Aorta (tissue), 5 donors: ENCODE measurements around the gene FAM117A. TPM values are rescaled to one million over a fixed set of nuclear protein-coding genes. Genes with fewer than 3 reads are reported as not detected.

ENCODE experiments used
- ATAC-seq: fragments of 200-7000 bp; cut with Tn5 transposase; one replicate; pipeline ENCODE4 v1.9.1; 2022; ENCODE audit warnings: moderate library complexity; ENCODE audit not compliant: low FRiP score
- DNase-seq, 2 donors: peaks; one replicate each; pipeline ENCODE4 v3.0.0-alpha.2; 2020
- H3K27ac ChIP-seq, 2 donors: one replicate each; pipeline ENCODE4 v1.5.1; 2013; ENCODE audit warnings: low read length in 2 of 2, mild to moderate bottlenecking in 2 of 2, moderate library complexity in 2 of 2, control low read depth in 1 of 2, inconsistent platforms in 1 of 2, low read depth in 1 of 2
- H3K27me3 ChIP-seq, 2 donors: one replicate each; pipeline ENCODE4 v1.6.1; 2013; ENCODE audit warnings: control low read depth in 1 of 2, low read length in 1 of 2, mild to moderate bottlenecking in 1 of 2, moderate library complexity in 1 of 2; ENCODE audit not compliant: insufficient read depth in 2 of 2, control insufficient read depth in 1 of 2
- H3K36me3 ChIP-seq, 2 donors: one replicate each; pipeline ENCODE4 v1.6.1; 2013; ENCODE audit warnings: control low read depth in 1 of 2, low read length in 1 of 2, mild to moderate bottlenecking in 1 of 2; ENCODE audit not compliant: insufficient read depth in 2 of 2, control insufficient read depth in 1 of 2
- H3K4me1 ChIP-seq, 2 donors: one replicate each; pipeline ENCODE4 v1.6.1; 2013; ENCODE audit warnings: low read length in 2 of 2, control low read depth in 1 of 2, mild to moderate bottlenecking in 1 of 2, moderate library complexity in 1 of 2; ENCODE audit not compliant: insufficient read depth in 2 of 2, control insufficient read depth in 1 of 2
- H3K4me3 ChIP-seq, 2 donors: one replicate each; pipeline ENCODE4 v1.5.1; 2013; ENCODE audit warnings: low read length in 2 of 2, control low read depth in 1 of 2, mild to moderate bottlenecking in 1 of 2
- H3K9me3 ChIP-seq: one replicate; pipeline ENCODE4 v1.6.1; 2013; ENCODE audit warnings: mild to moderate bottlenecking, low read length; ENCODE audit not compliant: control insufficient read depth
- WGBS, 2 donors: extraction: QIAGEN DNeasy Blood & Tissue Kit; methylation state at CpG; one replicate each; pipeline ENCODE4 v1.1.7; 2013; 5-methylcytosine and 5-hydroxymethylcytosine counted together
- intact Hi-C, 2 donors: fragments of 100-400 bp; cut with DNase I; formaldehyde crosslinking; loops; one replicate each; pipeline versions ENCODE4 v1.14.2 to v1.15.0; 2022
- polyA plus RNA-seq, 2 donors: library from polyadenylated mRNA; stranded (reverse); fragments of 200-250 nt; gene quantifications; one replicate each; pipeline ENCODE4 v1.2.3, GENCODE V29; 2013
- total RNA-seq, 2 donors: library from RNA; stranded (reverse); fragmentation: NEBNext Ultra II Directional; extraction: Animal tissue kit (Norgen Biotek cat#: 25700); gene quantifications; one replicate each; pipeline ENCODE4 v1.2.1, GENCODE V29; 2021
- donor health status: healthy with polysubstance abuse.
- donor health status: Bipolar disorder and iron deficiency.
- donor health status: DM: no; HTN: no; CAD: no.
- donor health status: DM: no; HTN: no; CAD: no.
- donor health status: DM: yes; HTN: yes; CAD: no.

Gene FAM117A
- total and polyA plus RNA-seq, 4 donors = 9.4 to 17.2 (median 16.1) TPM

- ATAC-seq (no peak), DNase-seq (no peak)
- no peak overlapping the region for H3K4me3 ChIP-seq
- H3K27me3 ChIP-seq = no peaks in the 10 kb centered on the region
- H3K36me3 ChIP-seq = peaks cover 5 to 8% of the 10 kb centered on the region in 2 donors
- peak overlapping the region in 1 of 2 donors; percentile 8 for H3K27ac ChIP-seq
- H3K4me1 ChIP-seq = no peaks in the 10 kb centered on the region
- intact Hi-C loops = loop anchor here (2.0 to 10.0 kb wide), 5 partner anchors 54 to 294 kb away; partner anchors contain the start of genes FAM117A (in 1 of the 2), PHB1 (in 1 of the 2) and TAC4 (in 1 of the 2)
- 59 to 68% methylated on average over 15 of the region's 15 CpGs for WGBS, 2 donors
- H3K9me3 ChIP-seq = no peaks in the 10 kb centered on the region
These were observed 55.3 kb downstream of the FAM117A start for GRCh38 chr17:49708515-49709183.

- Histone ChIP-seq H3K9me3 (no peaks in the 10 kb centered on the region), H3K27me3 (no peaks in the 10 kb centered on the region), H3K36me3 (peaks cover 5 to 10% of the 10 kb centered on the region in 2 donors), H3K4me3 (peak within 1 kb of the TSS; percentile 45 to 80), H3K4me1 (no peaks in the 10 kb centered on the region), H3K27ac (peak within 1 kb of the TSS in 1 of 2 donors; percentile 53)
- WGBS, 2 donors = 1% methylated on average over 51 to 53 of the region's 53 CpGs
- intact Hi-C loops = loop anchor here (2.0 to 10.0 kb wide), 5 partner anchors 54 to 293 kb away; partner anchors contain the start of genes FAM117A (in 1 of the 2), PHB1 (in 1 of the 2) and TAC4 (in 1 of the 2)
- ATAC-seq = peak; percentile 99
- DNase-seq = peak; percentile 99 to 100
These were observed 56.1 kb downstream of the FAM117A start, which contains the start of gene SLC35B1 for GRCh38 chr17:49707608-49708514. SLC35B1 (minus strand) TSS chr17:49707964; CDS start chr17:49707833, 131 bp downstream.

GRCh38 chr17:49707246-49707607 lies 56.7 kb downstream of the FAM117A start:
- H3K36me3 ChIP-seq = peaks cover 5 to 10% of the 10 kb centered on the region in 2 donors
- no peak for ATAC-seq
- H3K4me3 ChIP-seq = peak overlapping the region; percentile 45 to 80
- H3K27ac ChIP-seq = peak overlapping the region in 1 of 2 donors; percentile 53
- intact Hi-C loops = loop anchor here (5.0 to 10.0 kb wide), 4 partner anchors 55 to 292 kb away; partner anchors contain the start of genes FAM117A (in 1 of the 2), PHB1 (in 1 of the 2) and TAC4 (in 1 of the 2)
- H3K27me3 ChIP-seq = no peaks in the 10 kb centered on the region
- WGBS, 2 donors = 1% methylated on average over 12 of the region's 12 CpGs
- H3K4me1 ChIP-seq = no peaks in the 10 kb centered on the region
- no peak for DNase-seq
- no peaks in the 10 kb centered on the region for H3K9me3 ChIP-seq

- no peak overlapping the region for H3K4me3 ChIP-seq
- H3K9me3 ChIP-seq = no peaks in the 10 kb centered on the region
- DNase-seq (no peak), ATAC-seq (no peak)
- no peaks in the 10 kb centered on the region for H3K4me1 ChIP-seq
- H3K27ac ChIP-seq = no peak overlapping the region
- no peaks in the 10 kb centered on the region for H3K27me3 ChIP-seq
- intact Hi-C loops = loop anchor here (5.0 to 10.0 kb wide), 4 partner anchors 57 to 290 kb away; partner anchors contain the start of genes FAM117A (in 1 of the 2), PHB1 (in 1 of the 2) and TAC4 (in 1 of the 2)
- H3K36me3 ChIP-seq = peaks cover 10 to 12% of the 10 kb centered on the region in 2 donors
These were observed 58.7 kb downstream of the FAM117A start for GRCh38 chr17:49705254-49705653.

GRCh38 chr17:49703557-49704277 lies 60.2 kb downstream of the FAM117A start:
- H3K9me3 ChIP-seq = no peaks in the 10 kb centered on the region
- no peak for ATAC-seq

GRCh38 chr17:49700960-49701359 lies 63.0 kb downstream of the FAM117A start:
- intact Hi-C loops = loop anchor here in 1 of 2 donors (10.0 kb wide), 1 partner anchor 286 kb away; the partner anchor contains the start of gene PHB1
- ATAC-seq (no peak), DNase-seq (no peak)
- 77 to 84% methylated on average over 6 of the region's 6 CpGs for WGBS, 2 donors
- Histone ChIP-seq H3K4me3 (no peak overlapping the region), H3K27ac (no peak overlapping the region), H3K27me3 (no peaks in the 10 kb centered on the region), H3K36me3 (peaks cover 10 to 12% of the 10 kb centered on the region in 2 donors), H3K4me1 (no peaks in the 10 kb centered on the region), H3K9me3 (no peaks in the 10 kb centered on the region)

More at GRCh38 chr17:49703557-49704277, 60.2 kb downstream of the FAM117A start:
- Histone ChIP-seq H3K4me3 (no peak overlapping the region), H3K27me3 (no peaks in the 10 kb centered on the region), H3K36me3 (peaks cover 10 to 12% of the 10 kb centered on the region in 2 donors), H3K27ac (no peak overlapping the region), H3K4me1 (no peaks in the 10 kb centered on the region)
- intact Hi-C loops = loop anchor here in 1 of 2 donors (10.0 kb wide), 1 partner anchor 289 kb away; the partner anchor contains the start of gene PHB1
- no peak for DNase-seq
- WGBS, 2 donors = 54 to 55% methylated on average over 6 of the region's 6 CpGs

- DNase-seq (no peak), ATAC-seq (no peak)
- H3K4me3 ChIP-seq = no peak overlapping the region
- no peaks in the 10 kb centered on the region for H3K27me3 ChIP-seq
- H3K9me3 ChIP-seq = no peaks in the 10 kb centered on the region
- no peaks in the 10 kb centered on the region for H3K4me1 ChIP-seq
- peaks cover 10% of the 10 kb centered on the region in 2 donors for H3K36me3 ChIP-seq
- H3K27ac ChIP-seq = no peak overlapping the region
- intact Hi-C loops = loop anchor here (10.0 kb wide), 2 partner anchors 285 to 295 kb away; partner anchors contain the start of genes DLX3 (in 1 of the 2) and PHB1 (in 1 of the 2)
- WGBS, 2 donors = 39 to 49% methylated on average over 8 of the region's 8 CpGs
These were observed 63.9 kb downstream of the FAM117A start for GRCh38 chr17:49699966-49700575.
